Ascending aorta (tissue), 2 donors: ENCODE results near the gene VSTM2B. TPM values are rescaled to one million over a fixed set of nuclear protein-coding genes. Genes with fewer than 3 reads are reported as not detected.
A peak's percentile ranks its signal among the peaks of the same experiment; 100 is the strongest.

Source experiments
- DNase-seq, 2 donors: peaks; one replicate each; pipeline ENCODE4 v3.0.0-alpha.2; 2019; ENCODE audit warnings: low spot score in 2 of 2
- H3K27ac ChIP-seq, 2 donors: fragments of 200-600 bp; sonication (generic); one replicate each; pipeline ENCODE4 v1.5.1; 2016 to 2017; ENCODE audit warnings: mild to moderate bottlenecking in 1 of 2
- H3K27me3 ChIP-seq: fragments of 200-600 bp; sonication (generic); one replicate; pipeline ENCODE4 v1.5.1; 2017
- H3K36me3 ChIP-seq, 2 donors: fragments of 200-600 bp; sonication (generic); one replicate each; pipeline ENCODE4 v1.5.1; 2016
- H3K4me1 ChIP-seq, 2 donors: fragments of 200-600 bp; sonication (generic); one replicate each; pipeline ENCODE4 v1.5.1; 2016 to 2017; ENCODE audit warnings: mild to moderate bottlenecking in 1 of 2
- H3K4me3 ChIP-seq, 2 donors: fragments of 200-600 bp; sonication (generic); one replicate each; pipeline ENCODE4 v1.5.1; 2016 to 2017; ENCODE audit warnings: mild to moderate bottlenecking in 1 of 2
- H3K9me3 ChIP-seq, 2 donors: fragments of 200-600 bp; sonication (generic); one replicate each; pipeline ENCODE4 v1.5.1; 2016
- intact Hi-C: fragments of 100-400 bp; cut with DNase I; formaldehyde crosslinking; loops from one replicate; pipeline ENCODE4 v1.15.1; 2023
- total RNA-seq: library from RNA; depleted of rRNA; stranded (reverse); fragments of >200 nt; gene quantifications from one replicate; pipeline ENCODE4 v1.1.0, GENCODE V29; 2016
- TF ChIP-seq, protein P1 (sequence below), 3 experiments: fragments of 200-600 bp in 2 of 3; fragments of 450-650 bp in 1 of 3; sonication (generic) in 2 of 3; IDR thresholded peaks; one replicate each; pipeline ENCODE4 v1.5.1; 2016 to 2019; ENCODE audit warnings: antibody characterized with exemption in 3 of 3, mild to moderate bottlenecking in 1 of 3, moderate library complexity in 1 of 3

The VSTM2B gene
- total RNA-seq, result not detected

DNA sequence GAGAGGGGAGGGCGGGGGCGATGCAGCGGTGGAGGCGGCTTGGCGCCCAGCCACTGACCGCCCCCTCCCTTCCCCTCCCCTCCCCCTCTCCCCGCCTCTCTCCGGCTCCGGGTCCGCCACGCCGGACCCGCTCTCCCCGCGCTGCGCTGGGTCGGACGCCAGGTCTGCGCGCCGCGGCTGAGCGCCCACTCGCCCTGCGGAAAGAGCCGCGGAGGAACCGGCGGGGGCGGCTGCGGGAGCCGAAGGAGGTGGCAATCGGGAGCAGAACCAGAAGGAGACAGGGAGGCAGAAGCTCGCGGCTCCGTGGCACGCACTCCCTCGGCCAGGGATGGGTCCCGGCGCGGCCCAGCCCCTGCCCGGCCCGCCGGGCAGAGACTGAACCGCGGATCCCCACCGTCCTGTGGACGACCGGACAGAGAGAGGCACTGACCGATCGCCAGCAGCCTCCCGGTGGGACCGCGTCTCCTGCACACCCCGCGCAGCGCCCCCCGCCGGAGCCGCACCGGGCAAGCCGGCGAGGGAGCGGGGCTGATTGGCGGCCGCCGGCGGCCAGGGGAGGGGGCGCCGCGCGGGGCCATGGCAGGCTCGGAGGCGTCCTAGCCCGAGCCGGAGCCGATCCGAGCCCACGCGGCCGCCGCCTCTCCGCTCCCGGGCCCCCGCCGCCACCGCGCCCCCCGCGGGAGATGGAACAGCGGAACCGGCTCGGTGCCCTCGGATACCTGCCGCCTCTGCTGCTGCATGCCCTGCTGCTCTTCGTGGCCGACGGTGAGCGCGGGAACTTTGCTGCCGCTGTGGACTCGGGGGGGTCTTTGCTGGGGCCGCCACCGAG, at the start of gene VSTM2B:
Gene VSTM2B (plus strand): TSS at position 94 of the 829 bp plus-strand sequence. CDS start 590 bp downstream, at position 684.
- Histone ChIP-seq H3K36me3 (no peaks in the 10 kb centered on the region), H3K4me3 (peak within 1 kb of the TSS; percentile 5 to 51), H3K27ac (no peak within 1 kb of the TSS), H3K9me3 (no peaks in the 10 kb centered on the region), H3K4me1 (peaks cover 3 to 6% of the 10 kb centered on the region in 2 donors), H3K27me3 (peaks cover 41% of the 10 kb centered on the region)
- DNase-seq, result no peak
- TF ChIP-seq, protein P1, sequence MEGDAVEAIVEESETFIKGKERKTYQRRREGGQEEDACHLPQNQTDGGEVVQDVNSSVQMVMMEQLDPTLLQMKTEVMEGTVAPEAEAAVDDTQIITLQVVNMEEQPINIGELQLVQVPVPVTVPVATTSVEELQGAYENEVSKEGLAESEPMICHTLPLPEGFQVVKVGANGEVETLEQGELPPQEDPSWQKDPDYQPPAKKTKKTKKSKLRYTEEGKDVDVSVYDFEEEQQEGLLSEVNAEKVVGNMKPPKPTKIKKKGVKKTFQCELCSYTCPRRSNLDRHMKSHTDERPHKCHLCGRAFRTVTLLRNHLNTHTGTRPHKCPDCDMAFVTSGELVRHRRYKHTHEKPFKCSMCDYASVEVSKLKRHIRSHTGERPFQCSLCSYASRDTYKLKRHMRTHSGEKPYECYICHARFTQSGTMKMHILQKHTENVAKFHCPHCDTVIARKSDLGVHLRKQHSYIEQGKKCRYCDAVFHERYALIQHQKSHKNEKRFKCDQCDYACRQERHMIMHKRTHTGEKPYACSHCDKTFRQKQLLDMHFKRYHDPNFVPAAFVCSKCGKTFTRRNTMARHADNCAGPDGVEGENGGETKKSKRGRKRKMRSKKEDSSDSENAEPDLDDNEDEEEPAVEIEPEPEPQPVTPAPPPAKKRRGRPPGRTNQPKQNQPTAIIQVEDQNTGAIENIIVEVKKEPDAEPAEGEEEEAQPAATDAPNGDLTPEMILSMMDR (IDR thresholded peaks at IDR 0.05), result no peak
- intact Hi-C loops, result no loop called here

DNA sequence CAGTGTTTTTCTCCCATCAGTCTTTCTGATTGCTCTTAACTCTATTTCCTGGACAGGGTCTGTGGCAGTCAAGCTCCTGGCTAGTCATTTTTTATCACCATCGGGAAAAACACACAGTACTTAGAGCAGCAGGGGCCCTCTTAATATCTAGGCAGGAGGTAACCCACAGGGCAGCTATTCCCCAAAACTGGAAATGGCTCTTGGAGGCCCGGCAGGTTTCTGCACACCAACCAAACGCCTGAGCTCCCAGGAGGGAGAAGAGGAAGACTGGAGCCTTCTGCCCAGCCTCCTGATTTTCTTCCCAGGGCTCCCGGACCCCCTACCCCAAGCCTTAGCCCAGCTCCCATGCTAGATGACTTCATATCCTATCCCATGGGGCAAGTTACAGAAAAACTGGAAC, 49.3 kb upstream of the VSTM2B start:
- Histone ChIP-seq H3K36me3 (no peaks in the 10 kb centered on the region), H3K27ac (no peak overlapping the region), H3K9me3 (peaks cover 0 to 5% of the 10 kb centered on the region in 2 donors), H3K4me3 (no peak overlapping the region), H3K4me1 (no peaks in the 10 kb centered on the region), H3K27me3 (no peaks in the 10 kb centered on the region)
- TF ChIP-seq, protein P1 (IDR thresholded peaks at IDR 0.05), result no peak
- DNase-seq, result no peak
- intact Hi-C loops, result no loop called here

DNA sequence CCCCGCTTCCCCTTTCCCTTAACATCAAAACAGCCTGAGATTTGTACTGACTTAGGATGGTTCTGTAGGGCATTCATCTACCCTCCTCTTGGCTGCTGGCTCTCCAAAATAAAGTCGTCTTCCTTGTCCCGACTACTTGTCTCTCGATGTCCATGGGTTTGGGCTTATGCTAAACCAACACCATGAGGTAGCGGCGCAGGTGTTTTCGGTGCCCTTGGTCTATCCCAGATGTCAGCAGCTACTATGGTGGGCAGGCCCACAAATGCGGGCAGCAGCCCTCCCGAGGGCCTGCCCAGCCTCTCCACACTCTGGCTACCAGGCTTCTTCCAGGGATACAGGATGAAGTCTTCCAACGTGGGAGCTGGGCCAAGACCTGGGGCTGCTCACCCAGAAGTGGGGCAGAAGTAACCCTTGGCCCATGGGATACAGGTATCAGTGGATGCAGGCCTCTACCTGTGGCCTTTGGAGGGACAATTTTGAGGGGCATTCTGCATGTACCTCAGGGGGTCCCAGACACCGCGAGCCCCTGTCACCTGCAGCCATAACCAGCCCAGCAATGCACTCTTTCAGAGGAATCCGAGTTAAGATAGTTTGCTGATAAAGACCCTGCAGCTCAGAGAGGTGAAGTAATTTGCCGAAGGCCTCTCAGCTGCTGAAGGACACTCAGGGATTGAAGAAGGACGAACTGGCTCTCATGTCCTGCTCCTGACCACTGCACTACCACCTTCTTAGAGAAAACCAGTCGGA, 47.8 kb upstream of the VSTM2B start:
- Histone ChIP-seq H3K4me3 (no peak overlapping the region), H3K27me3 (no peaks in the 10 kb centered on the region), H3K27ac (no peak overlapping the region), H3K4me1 (no peaks in the 10 kb centered on the region), H3K9me3 (peaks cover 0 to 5% of the 10 kb centered on the region in 2 donors), H3K36me3 (no peaks in the 10 kb centered on the region)
- no peak for DNase-seq
- TF ChIP-seq, protein P1 (IDR thresholded peaks at IDR 0.05), result no peak
- intact Hi-C loops, result no loop called here

DNA sequence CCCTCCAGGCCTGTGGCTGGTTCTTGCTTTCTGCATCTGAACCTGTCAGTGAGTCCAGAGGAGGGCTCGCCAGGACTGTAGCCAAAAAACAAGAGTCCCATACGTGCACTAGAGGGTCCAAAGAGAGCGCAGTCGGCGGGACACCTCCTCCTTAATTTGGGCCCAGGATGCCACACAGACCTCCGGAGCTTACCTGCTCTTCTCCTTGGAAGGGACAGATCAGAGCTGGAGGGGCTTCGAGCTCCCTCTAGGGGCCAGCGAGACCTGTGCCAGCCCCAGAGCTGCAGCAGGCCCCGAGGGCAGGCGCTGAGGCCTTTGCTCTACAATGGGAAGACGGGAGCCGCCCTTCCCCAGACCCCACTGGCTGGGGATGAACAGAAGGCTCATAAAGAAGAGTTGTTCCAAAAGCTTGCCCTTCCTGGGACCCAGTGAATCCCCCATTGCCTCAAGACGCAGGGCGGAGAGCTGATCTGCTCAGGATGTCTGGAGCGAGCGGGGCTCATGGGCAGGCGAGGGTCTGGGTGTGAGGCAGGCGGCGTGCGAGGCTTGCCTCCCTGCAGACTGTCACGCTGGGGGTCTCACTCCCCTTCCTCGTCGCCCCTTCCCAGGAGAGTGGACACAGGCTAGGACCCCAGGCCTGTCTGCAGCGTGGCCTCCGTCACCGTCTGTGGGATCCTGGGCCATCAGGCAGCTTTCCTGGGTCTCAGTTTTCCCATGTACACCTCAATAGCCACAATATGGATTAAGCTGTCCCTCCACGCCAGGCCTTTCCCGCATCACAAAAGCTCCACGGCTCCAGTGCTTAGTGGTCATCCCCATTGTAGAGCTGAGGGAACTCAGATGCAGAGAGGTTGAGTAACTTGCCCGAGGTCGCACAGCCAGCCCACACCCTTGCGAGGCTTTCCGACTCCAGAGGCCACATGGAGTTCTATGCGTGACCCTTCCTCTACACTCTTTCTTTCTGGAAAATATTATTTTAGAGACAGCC, 46.9 kb upstream of the VSTM2B start:
- Histone ChIP-seq H3K9me3 (peaks cover 0 to 5% of the 10 kb centered on the region in 2 donors), H3K4me3 (no peak overlapping the region), H3K27me3 (no peaks in the 10 kb centered on the region), H3K27ac (no peak overlapping the region), H3K4me1 (no peaks in the 10 kb centered on the region), H3K36me3 (no peaks in the 10 kb centered on the region)
- TF ChIP-seq, protein P1 (IDR thresholded peaks at IDR 0.05), result no peak
- no peak for DNase-seq
- intact Hi-C loops, result no loop called here

DNA sequence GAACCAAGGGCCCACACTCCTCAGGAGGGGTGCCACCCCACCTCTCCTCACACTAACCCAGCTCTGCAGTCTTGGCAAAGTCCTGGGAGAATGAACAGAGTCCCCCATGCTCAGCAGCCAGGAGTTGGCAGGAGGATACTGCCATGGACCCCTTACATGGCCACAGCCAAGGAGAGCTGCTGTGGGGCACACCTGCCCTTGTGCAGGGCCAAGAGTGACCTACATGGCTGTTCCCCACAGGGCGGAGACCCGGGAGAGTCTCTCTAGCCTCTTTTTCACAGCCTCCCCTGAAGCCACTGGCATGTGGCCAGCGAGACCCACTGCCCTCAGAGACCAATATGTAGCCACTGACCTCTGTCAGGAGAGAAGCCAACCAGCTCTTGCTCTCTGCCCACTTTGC, 45.9 kb upstream of the VSTM2B start:
- intact Hi-C loops, result no loop called here
- H3K4me3 ChIP-seq, result no peak overlapping the region
- TF ChIP-seq, protein P1 (IDR thresholded peaks at IDR 0.05), result no peak
- no peak for DNase-seq
- no peak overlapping the region for H3K27ac ChIP-seq
- H3K4me1 ChIP-seq, result no peaks in the 10 kb centered on the region
- no peaks in the 10 kb centered on the region for H3K27me3 ChIP-seq
- H3K36me3 ChIP-seq, result no peaks in the 10 kb centered on the region
- peaks cover 0 to 5% of the 10 kb centered on the region in 2 donors for H3K9me3 ChIP-seq
